ENCODE measurements around the gene FSHR. TPM values are rescaled to one million over a fixed set of nuclear protein-coding genes. Genes with fewer than 3 reads are reported as not detected.

Gene FSHR
- total and polyA plus RNA-seq, 2 experiments from 2014 or later, result not detected

DNA sequence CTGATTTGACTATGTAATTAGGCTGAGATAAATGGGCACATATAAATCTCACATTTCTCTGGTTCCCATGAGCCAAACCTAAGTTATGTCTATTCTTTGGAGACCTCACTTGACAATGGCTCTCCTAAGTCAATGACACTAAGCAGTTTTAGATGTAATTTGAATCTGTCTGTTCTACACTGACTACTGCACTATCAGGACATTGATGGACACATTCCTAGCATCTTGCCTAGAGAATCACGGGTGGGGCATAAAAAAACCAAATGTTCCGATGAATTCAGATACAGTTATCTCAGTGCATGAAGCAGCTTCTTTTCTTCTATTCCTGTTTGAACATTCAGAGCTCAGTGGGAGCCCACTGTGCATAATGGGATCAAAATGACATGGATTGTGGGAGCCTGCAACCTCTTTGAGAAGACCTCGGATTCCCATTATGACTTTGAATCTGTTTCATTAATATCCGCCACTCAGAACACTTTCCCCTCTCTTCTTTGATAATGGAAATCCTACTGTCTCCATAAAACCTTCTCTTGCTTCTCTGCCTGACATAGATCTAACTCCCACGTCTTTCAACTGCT lies 110.8 kb downstream of the FSHR start:
- Histone ChIP-seq H3K9me2 (ENCODE audit: insufficient read depth) (no peaks in the 10 kb centered on the region), H3F3A (replicated peaks; ENCODE audit: low read depth) (no peaks in the 10 kb centered on the region), H3K4me2 (no peak overlapping the region), H3K4me3 (no peak overlapping the region), H2AFZ (no peak overlapping the region), H4K20me1 (replicated peaks; ENCODE audit: insufficient read depth) (no peaks in the 10 kb centered on the region), H3K4me1 (ENCODE audit: insufficient read depth) (peaks cover 4% of the 10 kb centered on the region), H3K27me3 (ENCODE audit: insufficient read depth) (no peaks in the 10 kb centered on the region), H3K27ac (ENCODE audit: low read depth) (no peak overlapping the region), H3K36me3 (ENCODE audit: insufficient read depth) (no peaks in the 10 kb centered on the region), H3K79me2 (replicated peaks; ENCODE audit: insufficient read depth) (no peaks in the 10 kb centered on the region)
- no peak overlapping the region for H3K27ac Mint-ChIP-seq
- DNase-seq (ENCODE audit: low spot score) (no peak), ATAC-seq (no peak)
- H3K36me3 Mint-ChIP-seq (ENCODE audit: low read depth), result no peaks in the 10 kb centered on the region
- no peak overlapping the region for H3K4me3 Mint-ChIP-seq
- no peaks in the 10 kb centered on the region for H3K9me3 Mint-ChIP-seq
- H3K27me3 Mint-ChIP-seq (ENCODE audit: insufficient read depth, low read depth, poor library complexity), result no peaks in the 10 kb centered on the region
- peaks cover 17% of the 10 kb centered on the region; the same call in 2 of the 3 replicates for H3K4me1 Mint-ChIP-seq
- TF ChIP-seq CREB1 (CRISPR knock-in tag; IDR thresholded peaks at IDR 0.05; ENCODE audit: low read depth) (no peak), EZH2phosphoT487 (IDR thresholded peaks at IDR 0.05; ENCODE audit: unreplicated experiment) (no peak), JUNB (IDR thresholded peaks at IDR 0.05; ENCODE audit: unreplicated experiment) (no peak), ZNF114 (CRISPR knock-in tag; IDR thresholded peaks at IDR 0.05) (no peak), EZH2 (IDR thresholded peaks at IDR 0.05; ENCODE audit: low read depth, unreplicated experiment) (no peak), ZNF331 (CRISPR knock-in tag; IDR thresholded peaks at IDR 0.05; ENCODE audit: low read depth) (no peak), STAT1 (IDR thresholded peaks at IDR 0.05; ENCODE audit: unreplicated experiment) (no peak), NANOG (IDR thresholded peaks at IDR 0.05; ENCODE audit: borderline replicate concordance) (no peak), POLR2AphosphoS5 (IDR thresholded peaks at IDR 0.05; ENCODE audit: low read depth) (no peak)
- TF ChIP-seq, protein P1, sequence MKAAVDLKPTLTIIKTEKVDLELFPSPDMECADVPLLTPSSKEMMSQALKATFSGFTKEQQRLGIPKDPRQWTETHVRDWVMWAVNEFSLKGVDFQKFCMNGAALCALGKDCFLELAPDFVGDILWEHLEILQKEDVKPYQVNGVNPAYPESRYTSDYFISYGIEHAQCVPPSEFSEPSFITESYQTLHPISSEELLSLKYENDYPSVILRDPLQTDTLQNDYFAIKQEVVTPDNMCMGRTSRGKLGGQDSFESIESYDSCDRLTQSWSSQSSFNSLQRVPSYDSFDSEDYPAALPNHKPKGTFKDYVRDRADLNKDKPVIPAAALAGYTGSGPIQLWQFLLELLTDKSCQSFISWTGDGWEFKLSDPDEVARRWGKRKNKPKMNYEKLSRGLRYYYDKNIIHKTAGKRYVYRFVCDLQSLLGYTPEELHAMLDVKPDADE (IDR thresholded peaks at IDR 0.05), result no peak
- TF ChIP-seq, protein P2, sequence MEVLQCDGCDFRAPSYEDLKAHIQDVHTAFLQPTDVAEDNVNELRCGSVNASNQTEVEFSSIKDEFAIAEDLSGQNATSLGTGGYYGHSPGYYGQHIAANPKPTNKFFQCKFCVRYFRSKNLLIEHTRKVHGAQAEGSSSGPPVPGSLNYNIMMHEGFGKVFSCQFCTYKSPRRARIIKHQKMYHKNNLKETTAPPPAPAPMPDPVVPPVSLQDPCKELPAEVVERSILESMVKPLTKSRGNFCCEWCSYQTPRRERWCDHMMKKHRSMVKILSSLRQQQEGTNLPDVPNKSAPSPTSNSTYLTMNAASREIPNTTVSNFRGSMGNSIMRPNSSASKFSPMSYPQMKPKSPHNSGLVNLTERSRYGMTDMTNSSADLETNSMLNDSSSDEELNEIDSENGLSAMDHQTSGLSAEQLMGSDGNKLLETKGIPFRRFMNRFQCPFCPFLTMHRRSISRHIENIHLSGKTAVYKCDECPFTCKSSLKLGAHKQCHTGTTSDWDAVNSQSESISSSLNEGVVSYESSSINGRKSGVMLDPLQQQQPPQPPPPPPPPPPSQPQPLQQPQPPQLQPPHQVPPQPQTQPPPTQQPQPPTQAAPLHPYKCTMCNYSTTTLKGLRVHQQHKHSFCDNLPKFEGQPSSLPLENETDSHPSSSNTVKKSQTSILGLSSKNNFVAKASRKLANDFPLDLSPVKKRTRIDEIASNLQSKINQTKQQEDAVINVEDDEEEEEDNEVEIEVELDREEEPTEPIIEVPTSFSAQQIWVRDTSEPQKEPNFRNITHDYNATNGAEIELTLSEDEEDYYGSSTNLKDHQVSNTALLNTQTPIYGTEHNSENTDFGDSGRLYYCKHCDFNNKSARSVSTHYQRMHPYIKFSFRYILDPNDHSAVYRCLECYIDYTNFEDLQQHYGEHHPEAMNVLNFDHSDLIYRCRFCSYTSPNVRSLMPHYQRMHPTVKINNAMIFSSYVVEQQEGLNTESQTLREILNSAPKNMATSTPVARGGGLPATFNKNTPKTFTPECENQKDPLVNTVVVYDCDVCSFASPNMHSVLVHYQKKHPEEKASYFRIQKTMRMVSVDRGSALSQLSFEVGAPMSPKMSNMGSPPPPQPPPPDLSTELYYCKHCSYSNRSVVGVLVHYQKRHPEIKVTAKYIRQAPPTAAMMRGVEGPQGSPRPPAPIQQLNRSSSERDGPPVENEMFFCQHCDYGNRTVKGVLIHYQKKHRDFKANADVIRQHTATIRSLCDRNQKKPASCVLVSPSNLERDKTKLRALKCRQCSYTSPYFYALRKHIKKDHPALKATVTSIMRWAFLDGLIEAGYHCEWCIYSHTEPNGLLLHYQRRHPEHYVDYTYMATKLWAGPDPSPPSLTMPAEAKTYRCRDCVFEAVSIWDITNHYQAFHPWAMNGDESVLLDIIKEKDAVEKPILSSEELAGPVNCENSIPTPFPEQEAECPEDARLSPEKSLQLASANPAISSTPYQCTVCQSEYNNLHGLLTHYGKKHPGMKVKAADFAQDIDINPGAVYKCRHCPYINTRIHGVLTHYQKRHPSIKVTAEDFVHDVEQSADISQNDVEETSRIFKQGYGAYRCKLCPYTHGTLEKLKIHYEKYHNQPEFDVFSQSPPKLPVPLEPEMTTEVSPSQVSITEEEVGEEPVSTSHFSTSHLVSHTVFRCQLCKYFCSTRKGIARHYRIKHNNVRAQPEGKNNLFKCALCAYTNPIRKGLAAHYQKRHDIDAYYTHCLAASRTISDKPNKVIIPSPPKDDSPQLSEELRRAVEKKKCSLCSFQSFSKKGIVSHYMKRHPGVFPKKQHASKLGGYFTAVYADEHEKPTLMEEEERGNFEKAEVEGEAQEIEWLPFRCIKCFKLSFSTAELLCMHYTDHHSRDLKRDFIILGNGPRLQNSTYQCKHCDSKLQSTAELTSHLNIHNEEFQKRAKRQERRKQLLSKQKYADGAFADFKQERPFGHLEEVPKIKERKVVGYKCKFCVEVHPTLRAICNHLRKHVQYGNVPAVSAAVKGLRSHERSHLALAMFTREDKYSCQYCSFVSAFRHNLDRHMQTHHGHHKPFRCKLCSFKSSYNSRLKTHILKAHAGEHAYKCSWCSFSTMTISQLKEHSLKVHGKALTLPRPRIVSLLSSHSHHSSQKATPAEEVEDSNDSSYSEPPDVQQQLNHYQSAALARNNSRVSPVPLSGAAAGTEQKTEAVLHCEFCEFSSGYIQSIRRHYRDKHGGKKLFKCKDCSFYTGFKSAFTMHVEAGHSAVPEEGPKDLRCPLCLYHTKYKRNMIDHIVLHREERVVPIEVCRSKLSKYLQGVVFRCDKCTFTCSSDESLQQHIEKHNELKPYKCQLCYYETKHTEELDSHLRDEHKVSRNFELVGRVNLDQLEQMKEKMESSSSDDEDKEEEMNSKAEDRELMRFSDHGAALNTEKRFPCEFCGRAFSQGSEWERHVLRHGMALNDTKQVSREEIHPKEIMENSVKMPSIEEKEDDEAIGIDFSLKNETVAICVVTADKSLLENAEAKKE (CRISPR knock-in tag; IDR thresholded peaks at IDR 0.05), result no peak
- TF ChIP-seq, protein P3, sequence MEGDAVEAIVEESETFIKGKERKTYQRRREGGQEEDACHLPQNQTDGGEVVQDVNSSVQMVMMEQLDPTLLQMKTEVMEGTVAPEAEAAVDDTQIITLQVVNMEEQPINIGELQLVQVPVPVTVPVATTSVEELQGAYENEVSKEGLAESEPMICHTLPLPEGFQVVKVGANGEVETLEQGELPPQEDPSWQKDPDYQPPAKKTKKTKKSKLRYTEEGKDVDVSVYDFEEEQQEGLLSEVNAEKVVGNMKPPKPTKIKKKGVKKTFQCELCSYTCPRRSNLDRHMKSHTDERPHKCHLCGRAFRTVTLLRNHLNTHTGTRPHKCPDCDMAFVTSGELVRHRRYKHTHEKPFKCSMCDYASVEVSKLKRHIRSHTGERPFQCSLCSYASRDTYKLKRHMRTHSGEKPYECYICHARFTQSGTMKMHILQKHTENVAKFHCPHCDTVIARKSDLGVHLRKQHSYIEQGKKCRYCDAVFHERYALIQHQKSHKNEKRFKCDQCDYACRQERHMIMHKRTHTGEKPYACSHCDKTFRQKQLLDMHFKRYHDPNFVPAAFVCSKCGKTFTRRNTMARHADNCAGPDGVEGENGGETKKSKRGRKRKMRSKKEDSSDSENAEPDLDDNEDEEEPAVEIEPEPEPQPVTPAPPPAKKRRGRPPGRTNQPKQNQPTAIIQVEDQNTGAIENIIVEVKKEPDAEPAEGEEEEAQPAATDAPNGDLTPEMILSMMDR (conservative IDR thresholded peaks at IDR 0.05; ENCODE audit: low read depth in 2 of 2), result no peak
- TF ChIP-seq, protein P4, sequence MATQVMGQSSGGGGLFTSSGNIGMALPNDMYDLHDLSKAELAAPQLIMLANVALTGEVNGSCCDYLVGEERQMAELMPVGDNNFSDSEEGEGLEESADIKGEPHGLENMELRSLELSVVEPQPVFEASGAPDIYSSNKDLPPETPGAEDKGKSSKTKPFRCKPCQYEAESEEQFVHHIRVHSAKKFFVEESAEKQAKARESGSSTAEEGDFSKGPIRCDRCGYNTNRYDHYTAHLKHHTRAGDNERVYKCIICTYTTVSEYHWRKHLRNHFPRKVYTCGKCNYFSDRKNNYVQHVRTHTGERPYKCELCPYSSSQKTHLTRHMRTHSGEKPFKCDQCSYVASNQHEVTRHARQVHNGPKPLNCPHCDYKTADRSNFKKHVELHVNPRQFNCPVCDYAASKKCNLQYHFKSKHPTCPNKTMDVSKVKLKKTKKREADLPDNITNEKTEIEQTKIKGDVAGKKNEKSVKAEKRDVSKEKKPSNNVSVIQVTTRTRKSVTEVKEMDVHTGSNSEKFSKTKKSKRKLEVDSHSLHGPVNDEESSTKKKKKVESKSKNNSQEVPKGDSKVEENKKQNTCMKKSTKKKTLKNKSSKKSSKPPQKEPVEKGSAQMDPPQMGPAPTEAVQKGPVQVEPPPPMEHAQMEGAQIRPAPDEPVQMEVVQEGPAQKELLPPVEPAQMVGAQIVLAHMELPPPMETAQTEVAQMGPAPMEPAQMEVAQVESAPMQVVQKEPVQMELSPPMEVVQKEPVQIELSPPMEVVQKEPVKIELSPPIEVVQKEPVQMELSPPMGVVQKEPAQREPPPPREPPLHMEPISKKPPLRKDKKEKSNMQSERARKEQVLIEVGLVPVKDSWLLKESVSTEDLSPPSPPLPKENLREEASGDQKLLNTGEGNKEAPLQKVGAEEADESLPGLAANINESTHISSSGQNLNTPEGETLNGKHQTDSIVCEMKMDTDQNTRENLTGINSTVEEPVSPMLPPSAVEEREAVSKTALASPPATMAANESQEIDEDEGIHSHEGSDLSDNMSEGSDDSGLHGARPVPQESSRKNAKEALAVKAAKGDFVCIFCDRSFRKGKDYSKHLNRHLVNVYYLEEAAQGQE (IDR thresholded peaks at IDR 0.05; ENCODE audit: unreplicated experiment), result no peak
